ENCODE measurements around the gene TP53BP2.
"Not testable (repeated sequence)": the region's sequence is repeated elsewhere in the genome, so short reads cannot be mapped to it uniquely, and the experiment has no call there.

TP53BP2 gene

GRCh38 chr1:223739366-223740037 is 106.2 kb downstream of the TP53BP2 start:
- DNase-seq (ENCODE audit: low spot score): no peak

- no peak for DNase-seq (ENCODE audit: low spot score)
These were observed 107.0 kb downstream of the TP53BP2 start for GRCh38 chr1:223738465-223739365.

GRCh38 chr1:223737342-223737741 is 108.4 kb downstream of the TP53BP2 start:
- DNase-seq (ENCODE audit: low spot score): no peak

GRCh38 chr1:223736638-223737037 is 109.1 kb downstream of the TP53BP2 start:
- not testable (repeated sequence) for DNase-seq (ENCODE audit: low spot score)

GRCh38 chr1:223733898-223734852 is 111.6 kb downstream of the TP53BP2 start:
- DNase-seq (ENCODE audit: low spot score): no peak

GRCh38 chr1:223732993-223733798 is 112.6 kb downstream of the TP53BP2 start:
- no peak for DNase-seq (ENCODE audit: low spot score)

GRCh38 chr1:223731133-223731770 is 114.5 kb downstream of the TP53BP2 start:
- DNase-seq (ENCODE audit: low spot score): no peak

GRCh38 chr1:223730479-223731132 is 115.1 kb downstream of the TP53BP2 start:
- DNase-seq (ENCODE audit: low spot score): no peak

- DNase-seq (ENCODE audit: low spot score): no peak
These were observed 115.8 kb downstream of the TP53BP2 start for GRCh38 chr1:223729906-223730305.
